Measurements from ENCODE around the gene PSEN1.
A peak's percentile ranks its signal among the peaks of the same experiment; 100 is the strongest.

PSEN1 gene

DNA sequence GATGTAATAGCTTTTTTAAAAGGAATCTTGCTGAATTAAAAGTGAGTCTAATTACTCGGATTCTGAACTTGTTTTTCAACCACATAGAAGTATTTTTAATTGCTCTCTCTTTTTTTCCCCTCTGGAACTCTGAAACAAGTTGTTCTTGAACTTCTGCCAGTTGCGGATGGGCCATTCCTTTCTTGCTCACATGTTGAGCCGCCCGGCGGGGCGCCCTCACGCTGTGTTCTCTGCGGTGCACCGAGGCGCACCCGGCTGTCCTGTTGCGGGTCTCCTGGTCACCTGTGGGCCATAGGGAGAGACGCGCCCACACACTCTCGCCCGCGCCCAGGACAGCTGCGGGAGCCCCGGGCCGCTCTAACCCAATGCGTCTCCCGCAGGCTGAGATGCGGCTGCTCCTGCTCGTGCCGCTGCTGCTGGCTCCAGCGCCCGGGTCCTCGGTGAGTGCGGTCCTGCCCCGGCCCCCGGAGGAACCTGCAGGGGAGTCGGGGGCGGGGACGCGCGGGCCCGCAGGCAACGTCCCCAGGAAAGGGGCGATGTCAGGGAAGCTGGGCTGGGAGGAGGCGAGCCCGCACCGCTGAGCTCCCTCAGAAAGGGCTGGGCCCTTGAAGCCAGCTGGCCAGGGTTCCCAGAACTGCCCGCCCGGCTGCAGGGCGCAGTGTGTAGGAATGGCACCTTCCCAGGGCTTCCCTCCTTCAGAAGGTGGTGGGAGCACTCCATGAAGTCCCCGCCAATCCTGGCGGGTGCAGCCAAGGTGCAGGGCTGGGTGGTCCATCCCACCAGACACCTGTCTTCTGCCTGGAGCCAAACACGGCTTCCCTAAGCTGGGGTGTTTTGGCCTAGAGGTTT is 103.3 kb downstream of the PSEN1 start:
- DNase-seq (ENCODE audit: low read depth): peak; percentile 55

GRCh38 chr14:73240816-73241480 is 104.6 kb downstream of the PSEN1 start:
- DNase-seq (ENCODE audit: low read depth): no peak

DNA sequence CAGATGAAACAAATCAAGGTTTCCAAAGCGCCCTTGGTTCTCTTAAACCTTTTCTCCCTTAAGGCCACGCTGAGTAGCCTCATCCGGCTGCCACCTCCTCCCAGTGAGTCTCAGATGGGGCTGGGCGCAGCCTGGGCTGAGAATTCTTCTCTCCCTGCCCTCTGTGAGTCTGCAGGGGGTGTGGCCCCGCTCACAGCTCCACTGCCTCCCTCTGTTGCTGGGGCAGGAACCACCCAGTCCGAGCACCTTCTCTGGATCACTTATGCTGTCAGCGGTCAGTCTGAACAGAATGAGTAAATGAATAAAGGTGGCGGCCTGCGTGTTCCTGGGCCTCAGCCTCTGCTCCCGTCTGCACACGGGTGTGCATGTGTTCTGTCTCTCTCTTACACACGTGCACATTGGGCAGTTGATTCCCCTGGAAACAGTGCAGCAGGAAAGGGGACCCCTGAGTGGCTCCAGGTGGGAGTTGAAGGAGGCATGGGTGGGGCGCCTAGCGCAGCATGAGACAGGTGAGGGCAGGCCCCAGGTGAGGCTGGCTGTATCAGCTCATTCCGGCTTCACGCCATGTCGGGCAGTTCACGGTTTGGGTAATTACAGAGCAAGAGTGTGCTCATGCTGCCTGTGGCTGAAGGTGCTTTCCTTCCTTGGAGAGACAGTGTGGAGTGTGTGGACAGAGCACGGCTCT is 105.3 kb downstream of the PSEN1 start:
- peak; percentile 43 for DNase-seq (ENCODE audit: low read depth)

DNA sequence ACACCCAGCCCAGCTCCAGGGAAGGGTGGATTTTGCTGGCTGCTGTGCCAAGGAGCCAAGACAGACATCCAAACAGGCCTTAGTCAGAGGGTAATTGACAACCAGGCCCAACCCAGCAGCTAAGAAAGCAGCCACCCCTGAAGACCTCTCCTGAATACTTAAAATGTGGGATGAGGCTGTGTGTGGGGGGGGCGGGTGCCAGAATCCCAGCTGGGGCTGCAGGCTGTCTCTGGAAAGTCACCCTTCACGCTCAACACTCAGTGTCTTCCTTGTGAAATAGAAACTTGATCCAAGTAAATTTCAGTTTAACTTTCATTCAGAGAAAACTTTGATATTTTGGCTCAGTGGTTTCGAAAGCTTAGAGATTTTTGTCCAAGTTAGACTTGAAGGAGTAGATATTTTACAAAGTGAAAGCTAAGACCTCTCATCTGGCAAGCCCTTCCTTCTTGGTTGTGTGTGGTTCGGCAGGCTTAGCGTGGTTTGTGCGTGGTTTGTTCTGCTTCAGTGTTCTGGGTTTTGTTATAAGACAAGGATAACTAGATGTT is 106.1 kb downstream of the PSEN1 start:
- DNase-seq (ENCODE audit: low read depth): peak; percentile 51

- no peak for DNase-seq (ENCODE audit: low read depth)
Observed at GRCh38 chr14:73243341-73243740, 107.0 kb downstream of the PSEN1 start.

- no peak for DNase-seq (ENCODE audit: low read depth)
Observed at GRCh38 chr14:73243748-73244147, 107.4 kb downstream of the PSEN1 start.

DNA sequence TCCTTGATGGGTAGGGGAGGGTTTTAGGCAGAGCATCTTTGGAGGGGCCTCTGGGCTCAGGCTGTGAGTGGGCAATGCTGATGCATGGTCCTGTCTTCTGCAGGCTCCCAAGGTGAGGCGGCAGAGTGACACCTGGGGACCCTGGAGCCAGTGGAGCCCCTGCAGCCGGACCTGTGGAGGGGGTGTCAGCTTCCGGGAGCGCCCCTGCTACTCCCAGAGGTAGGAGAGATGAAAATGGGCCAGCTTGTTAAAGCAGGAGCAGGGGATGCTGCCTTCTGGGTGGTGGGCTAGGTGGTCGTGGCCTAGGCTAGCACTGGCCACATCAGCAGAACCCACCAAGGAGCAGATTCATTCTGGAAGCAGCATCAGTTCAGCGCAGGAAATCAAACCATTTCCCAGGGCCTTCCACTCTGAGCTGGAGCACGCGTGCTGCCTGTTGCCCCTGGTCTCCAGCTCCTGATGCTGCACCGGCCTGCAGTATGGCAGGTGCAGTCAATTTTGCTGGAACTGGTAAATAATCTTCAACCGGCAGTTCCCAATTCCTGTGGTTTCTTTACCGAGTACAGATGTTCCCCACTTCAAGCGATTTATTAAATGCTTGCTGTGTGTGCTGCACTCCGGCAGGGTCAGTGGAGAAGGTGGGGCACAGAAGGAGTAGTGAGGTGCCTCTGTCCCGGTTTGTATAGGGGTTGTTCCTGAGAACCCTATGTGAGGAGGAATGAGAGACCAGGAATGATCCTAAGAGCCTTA is 108.4 kb downstream of the PSEN1 start:
- no peak for DNase-seq (ENCODE audit: low read depth)

DNA sequence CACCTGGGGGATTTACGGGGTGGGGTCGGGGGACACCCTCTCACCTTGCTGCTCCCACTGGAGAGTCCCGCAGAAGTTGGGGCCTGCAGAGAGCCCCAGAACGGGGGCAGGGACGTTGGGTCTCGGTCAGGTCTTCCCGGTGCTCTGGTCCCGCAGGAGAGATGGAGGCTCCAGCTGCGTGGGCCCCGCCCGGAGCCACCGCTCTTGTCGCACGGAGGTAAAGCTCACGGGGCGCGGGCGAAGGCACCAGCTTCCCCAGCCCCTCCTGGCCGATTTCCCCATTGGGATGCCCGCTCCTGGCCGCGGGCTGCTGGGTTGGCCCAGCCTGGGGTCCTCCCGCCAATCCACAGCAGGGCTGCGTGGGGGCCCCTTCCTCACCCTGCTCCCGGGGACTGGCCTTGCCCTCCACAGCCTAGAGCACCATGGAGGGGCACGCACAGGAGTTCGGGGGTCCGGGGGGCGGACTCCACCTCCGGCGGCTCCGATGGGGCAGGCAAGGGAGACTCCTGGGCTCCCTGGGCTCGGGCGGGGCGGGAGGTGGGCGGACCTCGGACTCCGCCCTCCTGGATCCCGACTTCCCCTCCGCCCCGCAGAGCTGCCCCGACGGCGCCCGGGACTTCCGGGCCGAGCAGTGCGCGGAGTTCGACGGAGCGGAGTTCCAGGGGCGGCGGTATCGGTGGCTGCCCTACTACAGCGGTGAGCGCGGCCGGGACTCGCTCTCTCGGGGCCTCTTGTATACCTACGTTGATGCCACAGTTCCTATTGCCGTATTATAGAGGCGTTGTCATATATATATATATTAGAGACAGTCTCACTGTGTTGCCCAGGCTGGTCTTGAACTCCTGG is 109.4 kb downstream of the PSEN1 start:
- peak; percentile 40 for DNase-seq (ENCODE audit: low read depth)

GRCh38 chr14:73246387-73247150 is 110.3 kb downstream of the PSEN1 start:
- no peak for DNase-seq (ENCODE audit: low read depth)

DNA sequence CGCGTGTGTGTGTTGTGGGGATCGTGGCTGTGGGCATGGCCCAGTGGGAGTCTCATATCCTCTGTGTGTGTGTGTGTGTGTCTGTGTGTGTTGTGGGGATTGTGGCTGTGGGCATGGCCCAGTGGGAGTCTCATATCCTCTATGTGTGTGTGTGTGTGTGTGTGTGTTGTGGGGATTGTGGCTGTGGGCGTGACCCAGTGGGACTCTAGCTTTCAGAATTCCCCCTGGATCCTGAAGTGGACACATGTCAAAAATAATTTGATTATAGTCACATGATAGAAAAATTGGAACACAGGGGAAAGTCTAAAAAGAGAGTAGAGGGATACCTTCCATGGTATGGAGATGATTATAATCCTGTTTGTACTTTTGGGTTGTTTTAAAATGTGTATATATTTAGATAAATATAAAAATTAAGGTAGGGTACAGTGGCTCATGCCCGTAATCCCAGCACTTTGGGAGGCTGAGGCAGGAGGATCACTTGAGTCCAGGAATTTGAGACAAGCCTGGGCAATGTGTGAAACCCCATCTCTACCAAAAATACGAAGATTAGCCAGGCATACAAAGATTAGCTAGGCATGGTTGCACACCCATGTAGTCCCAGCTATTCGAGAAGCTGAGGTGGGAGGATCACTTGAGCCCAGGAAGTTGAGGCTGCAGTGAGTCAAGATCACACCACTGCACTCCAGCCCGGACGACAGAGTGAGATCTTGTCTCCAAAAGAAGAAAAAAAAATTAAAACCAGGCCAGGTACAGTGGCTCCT is 112.0 kb downstream of the PSEN1 start:
- DNase-seq (ENCODE audit: low read depth): peak; percentile 45

GRCh38 chr14:73249108-73249507 is 112.8 kb downstream of the PSEN1 start:
- DNase-seq (ENCODE audit: low read depth): no peak

GRCh38 chr14:73249564-73250316 is 113.4 kb downstream of the PSEN1 start:
- DNase-seq (ENCODE audit: low read depth): no peak

DNA sequence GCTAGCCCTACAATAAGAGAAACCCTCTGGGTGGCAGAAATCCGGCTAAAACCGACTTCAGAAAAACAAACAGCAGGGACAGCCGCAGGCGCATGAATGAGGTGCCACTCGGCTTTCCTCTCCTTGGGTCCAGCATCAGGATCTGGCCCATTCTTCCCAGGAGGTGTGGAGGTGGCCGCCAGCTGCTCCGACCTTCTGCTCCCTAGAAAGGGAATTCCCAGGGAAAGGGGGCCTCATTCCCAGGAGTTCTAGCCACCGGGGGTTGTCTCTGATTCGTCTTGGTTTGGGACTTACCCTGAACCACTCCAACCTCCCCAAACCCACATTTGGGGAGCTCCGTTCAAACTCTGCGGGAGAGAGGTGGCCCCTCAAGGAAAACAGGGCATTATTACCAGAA is 114.0 kb downstream of the PSEN1 start:
- no peak for DNase-seq (ENCODE audit: low read depth)

DNA sequence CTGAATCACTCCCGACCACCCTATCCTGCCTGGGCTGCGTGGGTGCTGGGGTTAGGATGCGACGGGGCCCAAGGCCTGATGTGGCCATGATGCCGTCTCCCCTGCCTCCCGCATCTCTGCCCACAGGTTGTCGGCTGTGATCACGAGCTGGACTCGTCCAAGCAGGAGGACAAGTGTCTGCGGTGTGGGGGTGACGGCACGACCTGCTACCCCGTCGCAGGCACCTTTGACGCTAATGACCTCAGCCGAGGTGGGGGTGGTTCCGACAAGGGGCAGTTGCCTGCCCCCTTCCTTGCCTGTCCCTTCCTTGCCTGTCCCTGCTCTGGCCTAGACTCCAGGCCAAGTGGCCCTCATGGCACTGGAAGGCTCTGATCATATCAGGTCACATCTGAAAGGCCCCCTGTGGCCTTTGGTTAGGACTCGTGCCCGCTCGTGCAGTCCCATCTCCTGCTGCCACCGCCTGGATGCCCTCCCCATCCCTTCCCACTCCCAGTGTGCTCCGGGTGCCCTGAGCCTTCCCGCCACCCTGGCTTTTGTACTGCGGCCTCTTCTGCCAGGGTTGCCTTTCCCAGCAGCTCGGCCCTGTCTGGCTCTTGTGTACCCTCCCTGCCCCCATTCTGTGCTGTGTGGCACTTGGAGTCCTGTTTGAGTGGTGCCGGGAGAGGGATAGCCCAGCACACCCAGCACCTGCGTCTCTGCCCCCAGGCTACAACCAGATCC is 114.6 kb downstream of the PSEN1 start:
- no peak for DNase-seq (ENCODE audit: low read depth)

DNA sequence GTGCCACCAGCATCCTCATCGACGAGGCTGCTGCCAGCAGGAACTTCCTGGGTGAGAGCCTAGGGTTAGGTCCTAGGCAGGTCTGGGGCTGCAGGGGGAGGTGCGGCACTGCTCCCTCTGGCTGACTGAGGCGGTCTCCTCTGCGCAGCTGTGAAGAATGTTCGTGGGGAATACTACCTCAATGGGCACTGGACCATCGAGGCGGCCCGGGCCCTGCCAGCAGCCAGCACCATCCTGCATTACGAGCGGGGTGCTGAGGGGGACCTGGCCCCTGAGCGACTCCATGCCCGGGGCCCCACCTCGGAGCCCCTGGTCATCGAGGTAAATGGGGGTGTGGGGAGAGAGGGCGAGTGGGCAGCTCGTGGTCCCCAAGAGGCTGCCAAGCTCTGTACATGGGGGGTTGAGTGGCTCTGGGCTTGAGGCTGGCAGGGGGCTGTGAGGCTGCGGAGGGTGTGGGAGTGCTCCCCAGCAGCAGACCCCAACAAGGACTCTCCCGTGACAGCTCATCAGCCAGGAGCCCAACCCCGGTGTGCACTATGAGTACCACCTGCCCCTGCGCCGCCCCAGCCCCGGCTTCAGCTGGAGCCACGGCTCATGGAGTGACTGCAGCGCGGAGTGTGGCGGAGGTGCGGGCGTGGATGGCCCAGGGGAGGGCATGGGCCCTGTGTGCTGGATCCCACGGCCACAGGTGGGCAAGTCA is 115.4 kb downstream of the PSEN1 start:
- no peak for DNase-seq (ENCODE audit: low read depth)

DNA sequence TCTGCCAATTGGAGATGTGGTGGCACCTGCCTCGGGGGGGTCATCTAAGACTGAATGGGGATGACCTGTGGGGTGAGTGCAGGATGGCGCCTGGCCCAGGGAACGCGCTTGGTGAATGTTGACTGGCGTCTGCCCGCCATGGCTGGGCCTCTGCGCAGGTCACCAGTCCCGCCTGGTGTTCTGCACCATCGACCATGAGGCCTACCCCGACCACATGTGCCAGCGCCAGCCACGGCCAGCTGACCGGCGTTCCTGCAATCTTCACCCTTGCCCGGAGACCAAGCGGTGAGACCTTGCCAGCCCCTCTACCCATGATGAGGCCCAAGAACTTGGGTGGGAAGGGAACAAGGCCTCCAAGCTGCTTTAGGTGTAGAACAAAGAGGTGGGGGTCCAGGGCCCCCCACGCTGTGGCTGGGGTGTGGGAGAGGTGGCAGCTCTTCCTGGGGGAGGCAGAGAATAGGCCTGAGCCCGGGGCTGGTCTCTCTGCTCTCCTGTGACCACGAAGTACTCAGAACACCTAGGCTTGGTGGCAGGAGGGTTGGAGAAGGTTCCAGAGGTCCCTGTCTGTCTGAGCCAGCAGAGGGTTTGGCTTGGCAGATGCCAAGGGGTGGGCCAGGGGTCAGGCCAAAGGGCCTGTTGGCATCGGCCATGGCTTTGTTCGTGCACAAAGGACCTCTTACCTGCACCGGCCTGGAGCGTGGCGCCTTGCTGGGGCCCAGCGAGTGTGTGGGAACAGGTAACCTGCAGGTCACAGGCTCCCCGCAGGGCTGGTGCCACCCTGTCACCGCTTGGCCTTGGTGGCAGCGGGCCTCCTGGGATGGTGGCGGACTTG is 116.4 kb downstream of the PSEN1 start:
- no peak for DNase-seq (ENCODE audit: low read depth)

DNA sequence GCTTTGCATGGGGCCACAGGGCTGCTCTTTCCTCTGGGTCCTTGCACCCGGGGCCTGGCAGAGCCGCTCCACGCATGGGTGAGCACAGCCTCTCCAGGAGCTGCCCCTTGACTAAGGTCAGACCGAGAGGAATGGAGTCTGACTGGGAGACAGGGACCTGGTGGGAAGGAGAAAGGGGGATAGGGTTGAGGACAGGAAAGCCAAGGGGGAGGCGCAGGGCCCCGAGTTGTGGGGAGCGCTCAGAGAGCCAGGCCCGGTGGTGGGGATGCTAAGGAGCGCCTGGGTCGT is 117.0 kb downstream of the PSEN1 start:
- DNase-seq (ENCODE audit: low read depth): no peak
